H9 (cell line): Measurements from ENCODE around the gene PRR7. TPM values are rescaled to one million over a fixed set of nuclear protein-coding genes. Genes with fewer than 3 reads are reported as not detected.

ENCODE experiments used
- DNase-seq: peaks from one replicate; pipeline ENCODE4 v3.0.0-alpha.2; 2017
- H2AFZ ChIP-seq: one replicate; pipeline ENCODE4 v1.6.1; 2013; ENCODE audit warnings: mild to moderate bottlenecking, low read length, control low read depth, moderate library complexity
- H2AK5ac ChIP-seq: 2 replicates; pipeline ENCODE4 v1.6.1; 2013; ENCODE audit warnings: low read length, control low read depth, mixed read lengths; ENCODE audit not compliant: insufficient read length
- H2BK120ac ChIP-seq: one replicate; pipeline ENCODE4 v1.6.1; 2013; ENCODE audit warnings: low read depth, mild to moderate bottlenecking, low read length, control low read depth, inconsistent platforms; ENCODE audit not compliant: poor library complexity, severe bottlenecking
- H2BK12ac ChIP-seq: 2 replicates; pipeline ENCODE4 v1.6.1; 2013; ENCODE audit warnings: low read length, control low read depth, mixed read lengths, low read depth; ENCODE audit not compliant: insufficient read length
- H2BK15ac ChIP-seq: 2 replicates; pipeline ENCODE4 v1.6.1; 2013; ENCODE audit warnings: low read depth, low read length, control low read depth
- H2BK20ac ChIP-seq: one replicate; pipeline ENCODE4 v1.6.1; 2013; ENCODE audit warnings: low read depth, mild to moderate bottlenecking, low read length, control low read depth, inconsistent platforms; ENCODE audit not compliant: poor library complexity, severe bottlenecking
- H2BK5ac ChIP-seq: 2 replicates; pipeline ENCODE4 v1.6.1; 2013; ENCODE audit warnings: low read length, control low read depth, mixed read lengths; ENCODE audit not compliant: insufficient read length
- H3K14ac ChIP-seq: 2 replicates; pipeline ENCODE4 v1.6.1; 2013; ENCODE audit warnings: low read length, control low read depth; ENCODE audit not compliant: insufficient read depth
- H3K18ac ChIP-seq: 2 replicates; pipeline ENCODE4 v1.6.1; 2013; ENCODE audit warnings: low read depth, mild to moderate bottlenecking, mixed read lengths, low read length, control low read depth; ENCODE audit not compliant: insufficient read length
- H3K23ac ChIP-seq: 2 replicates; pipeline ENCODE4 v1.6.1; 2013; ENCODE audit warnings: low read length, control low read depth, mixed read lengths, low read depth; ENCODE audit not compliant: insufficient read length
- H3K23me2 ChIP-seq: 2 replicates; pipeline ENCODE4 v1.6.1; 2013; ENCODE audit warnings: low read depth, mild to moderate bottlenecking, mixed read lengths, low read length, control low read depth; ENCODE audit not compliant: insufficient read length, poor library complexity, severe bottlenecking
- H3K27ac ChIP-seq: 2 replicates; pipeline ENCODE4 v1.5.1; 2013; ENCODE audit warnings: low read length, control low read depth, mixed read lengths, low read depth; ENCODE audit not compliant: insufficient read length
- H3K27me3 ChIP-seq: 2 replicates; pipeline ENCODE4 v1.6.1; 2013; ENCODE audit warnings: low read length, control low read depth, inconsistent platforms; ENCODE audit not compliant: insufficient read depth
- H3K4ac ChIP-seq: 2 replicates; pipeline ENCODE4 v1.6.1; 2013; ENCODE audit warnings: low read depth, mild to moderate bottlenecking, control low read depth, inconsistent platforms, low read length, moderate library complexity
- H3K4me1 ChIP-seq: 2 replicates; pipeline ENCODE4 v1.6.1; 2013; ENCODE audit warnings: low read length, control low read depth, inconsistent platforms; ENCODE audit not compliant: insufficient read depth
- H3K4me2 ChIP-seq: 2 replicates; pipeline ENCODE4 v1.6.1; 2013; ENCODE audit warnings: low read length, control low read depth, mixed read lengths; ENCODE audit not compliant: insufficient read length, insufficient read depth
- H3K56ac ChIP-seq: 2 replicates; pipeline ENCODE4 v1.6.1; 2013; ENCODE audit warnings: low read depth, mild to moderate bottlenecking, mixed read lengths, low read length, control low read depth; ENCODE audit not compliant: insufficient read length
- H3K79me1 ChIP-seq: 2 replicates; pipeline ENCODE4 v1.6.1; 2013; ENCODE audit warnings: low read depth, mild to moderate bottlenecking, moderate library complexity, low read length, control low read depth, inconsistent platforms; ENCODE audit not compliant: insufficient read depth, poor library complexity, severe bottlenecking
- H3K79me2 ChIP-seq: 2 replicates; pipeline ENCODE4 v1.6.1; 2013; ENCODE audit warnings: low read length, control low read depth, inconsistent platforms; ENCODE audit not compliant: insufficient read depth
- H3K9ac ChIP-seq: 2 replicates; pipeline ENCODE4 v1.6.1; 2013; ENCODE audit warnings: low read length, control low read depth, mixed read lengths; ENCODE audit not compliant: insufficient read length; ENCODE audit errors: extremely low read depth
- H3K9me3 ChIP-seq: one replicate; pipeline ENCODE4 v1.6.1; 2013; ENCODE audit warnings: low read depth, low read length, inconsistent platforms; ENCODE audit not compliant: control insufficient read depth
- H3T11ph ChIP-seq: one replicate; pipeline ENCODE4 v1.6.1; 2013; ENCODE audit warnings: mild to moderate bottlenecking, low read length, control low read depth, inconsistent platforms
- H4K20me1 ChIP-seq: one replicate; pipeline ENCODE4 v1.6.1; 2013; ENCODE audit not compliant: control insufficient read depth, insufficient read length, insufficient read depth
- H4K5ac ChIP-seq: 2 replicates; pipeline ENCODE4 v1.6.1; 2013; ENCODE audit warnings: low read depth, mild to moderate bottlenecking, mixed read lengths, low read length, control low read depth; ENCODE audit not compliant: insufficient read length
- H4K8ac ChIP-seq: replicated peaks from 2 replicates; pipeline ENCODE4 v1.6.1; 2013; ENCODE audit warnings: low read length, control low read depth, mixed read lengths, low read depth; ENCODE audit not compliant: insufficient read length
- H4K91ac ChIP-seq: 2 replicates; pipeline ENCODE4 v1.6.1; 2013; ENCODE audit warnings: low read depth, mild to moderate bottlenecking, moderate library complexity, mixed read lengths, low read length, control low read depth; ENCODE audit not compliant: insufficient read length
- H3K27ac Mint-ChIP-seq, 3 experiments: 2 replicates in 2 of 3; 3 replicates in 1 of 3; pipeline ENCODE4 v1.8.0; 2020 to 2021; ENCODE audit warnings: mixed read lengths in 3 of 3, mild to moderate bottlenecking in 1 of 3, moderate library complexity in 1 of 3
- H3K27me3 Mint-ChIP-seq: 2 replicates; pipeline ENCODE4 v1.8.0; 2021; ENCODE audit warnings: low read depth, mild to moderate bottlenecking, moderate library complexity, mixed read lengths
- H3K36me3 Mint-ChIP-seq, 3 experiments: 2 replicates in 2 of 3; 3 replicates in 1 of 3; pipeline ENCODE4 v1.8.0; 2020 to 2021; ENCODE audit warnings: low read depth in 3 of 3, mixed read lengths in 3 of 3; ENCODE audit not compliant: insufficient read depth in 1 of 3
- H3K4me1 Mint-ChIP-seq, 2 experiments: 2 replicates each; pipeline ENCODE4 v1.8.0; 2020; ENCODE audit warnings: mixed read lengths in 2 of 2
- H3K4me3 Mint-ChIP-seq, 2 experiments: 2 replicates in 1 of 2; 3 replicates in 1 of 2; pipeline ENCODE4 v1.8.0; 2020 to 2021; ENCODE audit warnings: mild to moderate bottlenecking in 2 of 2, mixed read lengths in 2 of 2, moderate library complexity in 1 of 2
- H3K9me3 Mint-ChIP-seq, 2 experiments: 2 replicates in 1 of 2; 3 replicates in 1 of 2; pipeline ENCODE4 v1.8.0; 2020; ENCODE audit warnings: mild to moderate bottlenecking in 2 of 2, mixed read lengths in 2 of 2, moderate library complexity in 1 of 2
- WGBS: extraction: QIAGEN DNeasy Blood & Tissue Kit; methylation state at CpG from one replicate; pipeline ENCODE4 v1.1.7; 2013; ENCODE audit warnings: missing lambda C conversion rate, low lambda C conversion rate, mixed read lengths; ENCODE audit not compliant: insufficient read length; ENCODE audit errors: extremely low coverage; 5-methylcytosine and 5-hydroxymethylcytosine counted together
- total RNA-seq: library from RNA; stranded (reverse); gene quantifications from 2 replicates; pipeline ENCODE4 v1.2.1, GENCODE V29; 2021
- TF ChIP-seq, protein P1 (sequence below): fragments of 200-600 bp; sonication (generic); conservative IDR thresholded peaks from 3 replicates; pipeline ENCODE4 v1.8.0; 2021; ENCODE audit warnings: antibody characterized with exemption, mild to moderate bottlenecking

The PRR7 gene
- total RNA-seq, 1 experiment from 2014 or later: 9.6 TPM

DNA sequence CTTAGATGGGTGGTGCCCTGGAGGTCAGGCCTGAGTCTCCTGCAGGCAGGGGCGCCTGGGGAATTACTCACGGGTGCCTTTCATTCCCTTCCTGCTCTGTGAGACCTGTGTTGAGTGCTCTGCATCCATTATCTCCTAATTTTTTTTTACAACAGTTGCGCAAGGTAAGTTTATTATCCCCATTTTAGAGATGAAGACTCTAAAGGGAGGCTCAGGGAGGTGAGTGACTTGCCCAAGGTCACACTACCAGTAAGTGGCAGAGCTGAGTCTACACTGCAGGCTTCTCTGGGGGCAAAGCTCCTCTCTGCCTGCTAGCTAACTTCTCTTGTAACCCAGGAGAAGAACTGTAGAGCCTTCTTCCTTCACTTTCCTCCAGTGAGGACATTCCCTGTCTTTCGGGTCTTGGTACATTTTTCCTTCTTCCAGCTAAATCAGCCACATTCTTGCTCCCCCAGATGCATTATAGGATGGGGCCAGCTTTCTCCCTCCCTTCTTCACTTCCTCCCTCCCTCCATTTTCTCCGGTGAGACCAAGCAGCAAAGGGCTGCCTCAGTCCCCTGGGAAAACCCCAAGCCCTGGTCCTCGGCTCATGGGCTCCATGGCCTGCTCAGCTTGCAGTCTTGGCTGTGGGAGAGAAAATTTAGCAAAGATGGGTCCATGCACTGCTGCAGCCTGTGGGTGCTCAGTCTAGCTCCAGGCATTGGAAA, 1.8 kb downstream of the PRR7 start:
- WGBS: no CpG with 5 or more reads among the region's 6 CpGs
- Histone ChIP-seq H2BK120ac (no peak overlapping the region), H3K27me3 (no peaks in the 10 kb centered on the region; the same call in 1 of the 2 replicates), H3K23me2 (peaks cover 7% of the 10 kb centered on the region), H2BK5ac (no peak overlapping the region), H2BK15ac (no peak overlapping the region), H2AK5ac (no peak overlapping the region), H3K4ac (no peak overlapping the region), H3K4me2 (peak overlapping the region; percentile 66), H2BK20ac (no peak overlapping the region), H4K5ac (no peak overlapping the region), H3K18ac (peak overlapping the region; percentile 18), H3K23ac (no peak overlapping the region), H3K9me3 (no peaks in the 10 kb centered on the region), H4K20me1 (no peaks in the 10 kb centered on the region), H3K9ac (no peak overlapping the region), H3T11ph (no peak overlapping the region), H2AFZ (no peak overlapping the region), H3K14ac (peak overlapping the region; percentile 81; the same call in 1 of the 2 replicates), H2BK12ac (no peak overlapping the region), H3K27ac (no peak overlapping the region), H3K56ac (no peak overlapping the region), H3K79me1 (no peaks in the 10 kb centered on the region), H3K79me2 (no peaks in the 10 kb centered on the region), H4K91ac (no peak overlapping the region), H4K8ac (no peak overlapping the region), H3K4me1 (no peaks in the 10 kb centered on the region; the same call in 1 of the 2 replicates)
- H3K4me1 Mint-ChIP-seq: peaks cover 49 to 55% of the 10 kb centered on the region in 2 experiments
- H3K27me3 Mint-ChIP-seq: peaks cover 42% of the 10 kb centered on the region
- peaks cover 0 to 18% (median 6%) of the 10 kb centered on the region in 3 experiments; a peak in 5 of 7 replicates for H3K36me3 Mint-ChIP-seq
- peak overlapping the region; percentile 65 to 70; a peak in 4 of 5 replicates for H3K4me3 Mint-ChIP-seq
- no peak for DNase-seq
- TF ChIP-seq, protein P1, sequence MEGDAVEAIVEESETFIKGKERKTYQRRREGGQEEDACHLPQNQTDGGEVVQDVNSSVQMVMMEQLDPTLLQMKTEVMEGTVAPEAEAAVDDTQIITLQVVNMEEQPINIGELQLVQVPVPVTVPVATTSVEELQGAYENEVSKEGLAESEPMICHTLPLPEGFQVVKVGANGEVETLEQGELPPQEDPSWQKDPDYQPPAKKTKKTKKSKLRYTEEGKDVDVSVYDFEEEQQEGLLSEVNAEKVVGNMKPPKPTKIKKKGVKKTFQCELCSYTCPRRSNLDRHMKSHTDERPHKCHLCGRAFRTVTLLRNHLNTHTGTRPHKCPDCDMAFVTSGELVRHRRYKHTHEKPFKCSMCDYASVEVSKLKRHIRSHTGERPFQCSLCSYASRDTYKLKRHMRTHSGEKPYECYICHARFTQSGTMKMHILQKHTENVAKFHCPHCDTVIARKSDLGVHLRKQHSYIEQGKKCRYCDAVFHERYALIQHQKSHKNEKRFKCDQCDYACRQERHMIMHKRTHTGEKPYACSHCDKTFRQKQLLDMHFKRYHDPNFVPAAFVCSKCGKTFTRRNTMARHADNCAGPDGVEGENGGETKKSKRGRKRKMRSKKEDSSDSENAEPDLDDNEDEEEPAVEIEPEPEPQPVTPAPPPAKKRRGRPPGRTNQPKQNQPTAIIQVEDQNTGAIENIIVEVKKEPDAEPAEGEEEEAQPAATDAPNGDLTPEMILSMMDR: no peak
- H3K27ac Mint-ChIP-seq: peak overlapping the region in 2 of 3 experiments; percentile 30 to 73; a peak in 2 of 7 replicates
- no peaks in the 10 kb centered on the region for H3K9me3 Mint-ChIP-seq
